ENCODE data around the gene KIAA1217. TPM values are rescaled to one million over a fixed set of nuclear protein-coding genes. Genes with fewer than 3 reads are reported as not detected.

The KIAA1217 gene
- total and polyA plus RNA-seq, 2 experiments from 2014 or later, result 13.3 to 23.1 TPM

DNA sequence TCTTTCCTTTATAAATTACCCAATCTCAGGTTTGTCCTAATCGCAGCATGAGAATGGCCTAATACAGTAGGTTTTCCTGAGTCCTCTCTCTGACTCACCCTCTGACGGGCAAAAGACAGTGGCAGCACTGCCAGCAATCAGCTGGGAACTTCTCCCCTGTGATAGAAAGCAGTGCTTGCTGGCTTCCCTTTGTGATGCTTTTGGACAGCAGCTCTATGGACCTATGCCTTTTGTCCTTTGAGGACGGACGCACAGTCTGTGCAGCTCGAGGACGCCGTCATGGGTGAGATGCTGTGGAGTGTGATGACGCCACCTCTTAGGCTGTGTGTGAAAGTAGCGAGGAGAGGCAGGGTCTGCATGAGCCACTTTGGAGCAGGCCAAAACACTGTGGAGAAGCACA, 68.8 kb downstream of the KIAA1217 start:
- Histone ChIP-seq H3K36me3 (no peaks in the 10 kb centered on the region), H3K9me3 (ENCODE audit: low read depth) (no peaks in the 10 kb centered on the region), H3K4me3 (no peak overlapping the region), H3K4me1 (ENCODE audit: low read depth) (no peaks in the 10 kb centered on the region), H3K27me3 (no peaks in the 10 kb centered on the region), H3K27ac (peak overlapping the region; percentile 48)
- no peak for TF ChIP-seq CTCF (IDR thresholded peaks at IDR 0.05; ENCODE audit: low read depth, low read length)
- peak in 1 of 2 donors; percentile 58 for DNase-seq (ENCODE audit: low read depth in 1 of 2, low spot score in 1 of 2)

DNA sequence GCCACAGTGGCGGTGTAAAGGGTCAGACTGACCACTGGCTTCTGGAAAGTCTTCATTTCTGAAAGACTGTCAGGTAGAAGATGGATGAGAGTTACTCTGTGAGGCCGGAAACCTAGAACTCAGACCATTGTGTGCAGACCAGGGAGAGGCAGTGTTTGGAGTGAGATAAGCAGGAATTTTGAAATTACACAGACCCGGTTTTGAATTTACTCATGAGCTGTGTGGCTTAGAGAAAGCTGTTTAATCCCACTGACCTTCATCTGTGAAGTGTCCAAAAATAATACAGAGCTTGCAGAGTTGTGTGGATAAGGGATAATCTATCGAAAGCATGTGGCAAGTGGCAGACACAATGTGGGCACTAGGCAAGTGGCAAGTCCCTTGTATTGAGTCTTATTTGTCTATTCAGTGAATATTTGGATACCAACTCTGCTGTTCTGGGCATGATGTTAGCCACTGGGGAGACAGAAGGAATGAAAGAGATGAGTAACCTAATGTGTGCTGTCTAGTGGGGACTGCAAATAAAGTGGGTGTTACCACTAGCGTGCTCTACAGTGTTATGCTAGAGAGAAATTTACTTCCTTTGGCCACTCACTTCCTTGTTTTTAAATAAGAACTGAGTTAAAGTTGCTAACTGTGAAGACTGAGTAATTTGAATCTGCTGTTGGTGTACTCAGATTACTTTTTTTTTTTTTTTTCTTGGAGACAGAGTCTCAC, 69.4 kb downstream of the KIAA1217 start:
- no peaks in the 10 kb centered on the region for H3K36me3 ChIP-seq
- TF ChIP-seq CTCF (IDR thresholded peaks at IDR 0.05; ENCODE audit: low read depth, low read length), result no peak
- H3K9me3 ChIP-seq (ENCODE audit: low read depth), result no peaks in the 10 kb centered on the region
- no peak overlapping the region for H3K4me3 ChIP-seq
- DNase-seq (ENCODE audit: low read depth in 1 of 2, low spot score in 1 of 2), result peak in 1 of 2 donors; percentile 38
- peak overlapping the region; percentile 48 for H3K27ac ChIP-seq
- H3K27me3 ChIP-seq, result no peaks in the 10 kb centered on the region
- H3K4me1 ChIP-seq (ENCODE audit: low read depth), result no peaks in the 10 kb centered on the region

GRCh38 chr10:24279166-24279565, 70.2 kb downstream of the KIAA1217 start:
- no peak for TF ChIP-seq CTCF (IDR thresholded peaks at IDR 0.05; ENCODE audit: low read depth, low read length)
- no peaks in the 10 kb centered on the region for H3K4me1 ChIP-seq (ENCODE audit: low read depth)
- no peak overlapping the region for H3K27ac ChIP-seq
- H3K27me3 ChIP-seq, result no peaks in the 10 kb centered on the region
- no peaks in the 10 kb centered on the region for H3K36me3 ChIP-seq
- DNase-seq (ENCODE audit: low read depth in 1 of 2, low spot score in 1 of 2), result no peak
- no peak overlapping the region for H3K4me3 ChIP-seq
- H3K9me3 ChIP-seq (ENCODE audit: low read depth), result no peaks in the 10 kb centered on the region

DNA sequence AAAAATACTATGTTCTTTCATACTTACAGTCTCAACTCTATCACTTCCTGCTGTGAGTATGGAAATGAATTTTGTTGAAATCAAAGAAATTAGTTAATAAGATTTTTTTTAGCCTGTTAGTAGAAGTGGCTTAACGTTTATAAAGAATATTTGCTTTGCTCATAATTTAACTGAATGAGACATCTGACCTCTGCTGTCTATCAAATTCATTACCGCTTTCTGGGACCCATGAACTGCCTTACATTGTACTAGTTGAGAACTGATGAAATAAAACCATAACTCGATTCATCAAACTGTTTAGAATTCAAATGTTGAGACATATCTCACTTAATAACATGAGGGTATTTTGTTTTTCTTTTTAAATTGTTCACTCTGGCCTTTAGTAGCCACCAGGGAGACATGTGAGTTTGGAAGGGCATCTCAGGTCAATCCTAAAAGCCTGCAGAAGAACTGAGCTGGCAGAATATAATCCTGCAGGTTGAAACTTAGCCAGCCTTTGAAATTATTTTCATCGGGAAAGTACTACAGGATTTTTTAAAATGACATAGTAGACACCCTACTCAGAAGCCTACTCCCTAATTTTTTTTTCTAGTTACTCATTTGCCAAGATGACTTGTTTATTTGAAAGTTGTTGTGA, 78.7 kb downstream of the KIAA1217 start:
- DNase-seq (ENCODE audit: low read depth in 1 of 2, low spot score in 1 of 2), result no peak
- Histone ChIP-seq H3K27me3 (no peaks in the 10 kb centered on the region), H3K4me3 (no peak overlapping the region), H3K9me3 (ENCODE audit: low read depth) (no peaks in the 10 kb centered on the region), H3K4me1 (ENCODE audit: low read depth) (no peaks in the 10 kb centered on the region), H3K36me3 (no peaks in the 10 kb centered on the region), H3K27ac (no peak overlapping the region)
- TF ChIP-seq CTCF (IDR thresholded peaks at IDR 0.05; ENCODE audit: low read depth, low read length), result no peak

- no peak for TF ChIP-seq CTCF (IDR thresholded peaks at IDR 0.05; ENCODE audit: low read depth, low read length)
- Histone ChIP-seq H3K9me3 (ENCODE audit: low read depth) (no peaks in the 10 kb centered on the region), H3K4me3 (no peak overlapping the region), H3K4me1 (ENCODE audit: low read depth) (no peaks in the 10 kb centered on the region), H3K36me3 (no peaks in the 10 kb centered on the region), H3K27ac (no peak overlapping the region), H3K27me3 (no peaks in the 10 kb centered on the region)
- DNase-seq (ENCODE audit: low read depth in 1 of 2, low spot score in 1 of 2), result no peak
Measured at GRCh38 chr10:24288581-24288980, 79.6 kb downstream of the KIAA1217 start.

Data from cardiac muscle cell (in vitro differentiated cells and primary cell).